Adrenal gland (tissue), 12 donors: ENCODE data around the gene CALML3. TPM values are rescaled to one million over a fixed set of nuclear protein-coding genes. Genes with fewer than 3 reads are reported as not detected.

Experiments used
- DNase-seq, 7 donors: peaks; one replicate each; pipeline ENCODE4 v3.0.0-alpha.2; 2019 to 2020
- H3K27ac ChIP-seq, 5 donors: fragments of 200-600 bp; sonication (generic) in 4 of 5; 1 replicate in 3 of 5; 2 replicates in 2 of 5; pipeline versions ENCODE4 v1.5.1 to v1.8.0; 2016 to 2020; ENCODE audit warnings: mild to moderate bottlenecking in 1 of 5
- H3K27me3 ChIP-seq: fragments of 200-600 bp; 2 replicates; pipeline ENCODE4 v1.8.0; 2021
- H3K36me3 ChIP-seq, 2 donors: fragments of 200-600 bp; replicated peaks in 1 of 2; 1 replicate in 1 of 2; 2 replicates in 1 of 2; pipeline versions ENCODE4 v1.5.1 to v1.8.0; 2018 to 2022
- H3K4me1 ChIP-seq, 2 donors: fragments of 200-600 bp; replicated peaks in 1 of 2; 1 replicate in 1 of 2; 2 replicates in 1 of 2; pipeline versions ENCODE4 v1.5.1 to v1.8.0; 2018 to 2021
- H3K4me3 ChIP-seq, 4 donors: fragments of 200-600 bp; sonication (generic) in 3 of 4; one replicate each; pipeline ENCODE4 v1.5.1; 2016 to 2018
- H3K9me3 ChIP-seq, 3 donors: fragments of 200-600 bp; sonication (generic) in 1 of 3; replicated peaks in 1 of 3; 1 replicate in 2 of 3; 2 replicates in 1 of 3; pipeline versions ENCODE4 v1.5.1 to v1.8.0; 2016 to 2021
- POLR2A ChIP-seq, 2 donors: fragments of 450-650 bp; IDR thresholded peaks; one replicate each; pipeline ENCODE4 v1.6.1; 2017; ENCODE audit warnings: antibody characterized with exemption in 2 of 2, mild to moderate bottlenecking in 2 of 2, moderate library complexity in 1 of 2
- WGBS, 4 donors: extraction: QIAGEN DNeasy Blood & Tissue Kit in 2 of 4; methylation state at CpG; one replicate each; pipeline versions ENCODE4 v1.1.5 to v1.1.7; 2013 to 2017; 5-methylcytosine and 5-hydroxymethylcytosine counted together
- intact Hi-C, 2 donors: fragments of 100-400 bp; cut with DNase I; formaldehyde crosslinking; loops; one replicate each; pipeline versions ENCODE4 v1.14.1 to v1.15.0; 2022 to 2023
- polyA plus RNA-seq, 3 donors: library from polyadenylated mRNA; stranded (reverse); fragments of 200-250 nt in 2 of 3; fragments of 350-450 nt in 1 of 3; fragmentation: Illumina TruSeq in 1 of 3; extraction: RNeasy Lipid Tissue Mini Kit (QIAGEN cat#74804) in 1 of 3; gene quantifications; one replicate each; pipeline ENCODE4 v1.2.3, GENCODE V29; 2013 to 2014
- total RNA-seq, 9 donors: library from RNA; depleted of rRNA in 4 of 9; stranded (reverse); fragments of >200 nt in 4 of 9; fragments of 120-200 nt in 1 of 9; fragmentation: NEBNext Ultra II Directional in 1 of 9; extraction: Animal tissue kit (Norgen Biotek cat#: 25700) in 1 of 9; gene quantifications; one replicate each; pipeline versions ENCODE4 v1.1.0 to v1.2.4, GENCODE V29; 2013 to 2023
- TF ChIP-seq, protein P1 (sequence below), 6 experiments: fragments of 450-650 bp in 4 of 6; fragments of 200-600 bp in 2 of 6; sonication (generic) in 1 of 6; IDR thresholded peaks; 1 replicate in 5 of 6; 2 replicates in 1 of 6; pipeline versions ENCODE4 v1.5.1 to v1.8.0; 2016 to 2021; ENCODE audit warnings: antibody characterized with exemption in 6 of 6, mild to moderate bottlenecking in 2 of 6, moderate library complexity in 1 of 6
- donor health status: healthy with polysubstance abuse.
- donor health status: Bipolar disorder and iron deficiency.
- donor health status: DM: yes; HTN: yes; CAD: no.
- donor health status: DM: no; HTN: no; CAD: no.
- donor health status: DM: no; HTN: no; CAD: no.
- donor health status: DM: yes; HTN: yes; CAD: no.

The CALML3 gene
- total and polyA plus RNA-seq, 12 donors = 0.07 TPM; not detected in 11

DNA sequence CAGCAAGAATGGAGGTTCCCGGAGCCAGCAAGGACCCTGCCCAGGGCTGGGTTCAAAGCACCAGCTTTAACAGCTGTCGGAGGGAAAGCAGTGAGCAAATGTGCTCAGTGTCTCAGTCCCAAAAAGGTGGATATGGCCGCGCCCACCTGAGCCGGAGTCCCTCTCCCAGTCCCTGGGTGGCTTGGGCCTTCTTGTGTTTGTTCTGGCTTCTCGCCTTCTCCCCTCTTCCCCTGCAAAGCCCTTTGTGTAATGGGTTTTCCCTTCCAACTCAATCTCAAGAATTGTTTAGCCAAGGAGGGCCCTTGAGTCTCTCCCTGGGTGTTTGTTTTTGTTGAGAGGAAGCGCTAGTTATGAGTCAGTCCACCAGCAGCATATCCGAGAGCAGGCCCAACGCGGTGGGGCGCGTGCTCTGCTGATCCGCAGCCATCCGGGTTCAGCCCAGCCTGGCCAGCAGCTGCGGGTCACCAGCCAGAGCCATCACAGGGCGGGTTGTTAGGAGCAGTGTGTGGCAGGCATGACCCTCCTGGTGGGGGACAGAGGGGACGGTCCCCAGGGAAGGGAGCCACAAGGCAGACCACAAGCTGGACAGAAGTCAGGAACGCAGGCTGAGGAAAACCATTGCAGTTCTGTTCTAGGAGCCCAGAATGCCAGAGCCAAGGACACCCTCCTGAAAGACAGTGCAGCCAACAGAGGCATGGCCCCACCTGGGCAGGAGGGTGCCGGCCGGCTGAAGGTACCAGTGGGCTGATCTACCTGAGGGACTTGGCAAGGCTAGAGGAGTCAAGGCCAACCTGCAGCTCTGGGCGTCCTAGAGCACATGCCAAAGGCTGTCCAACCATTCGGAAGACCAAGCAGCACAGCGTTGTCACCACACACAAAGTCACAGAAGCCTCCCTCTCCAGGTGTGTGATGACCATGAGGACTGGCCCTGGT is 21.3 kb downstream of the CALML3 start:
- no peak for DNase-seq
- no peak for TF ChIP-seq POLR2A (IDR thresholded peaks at IDR 0.05)
- TF ChIP-seq, protein P1, sequence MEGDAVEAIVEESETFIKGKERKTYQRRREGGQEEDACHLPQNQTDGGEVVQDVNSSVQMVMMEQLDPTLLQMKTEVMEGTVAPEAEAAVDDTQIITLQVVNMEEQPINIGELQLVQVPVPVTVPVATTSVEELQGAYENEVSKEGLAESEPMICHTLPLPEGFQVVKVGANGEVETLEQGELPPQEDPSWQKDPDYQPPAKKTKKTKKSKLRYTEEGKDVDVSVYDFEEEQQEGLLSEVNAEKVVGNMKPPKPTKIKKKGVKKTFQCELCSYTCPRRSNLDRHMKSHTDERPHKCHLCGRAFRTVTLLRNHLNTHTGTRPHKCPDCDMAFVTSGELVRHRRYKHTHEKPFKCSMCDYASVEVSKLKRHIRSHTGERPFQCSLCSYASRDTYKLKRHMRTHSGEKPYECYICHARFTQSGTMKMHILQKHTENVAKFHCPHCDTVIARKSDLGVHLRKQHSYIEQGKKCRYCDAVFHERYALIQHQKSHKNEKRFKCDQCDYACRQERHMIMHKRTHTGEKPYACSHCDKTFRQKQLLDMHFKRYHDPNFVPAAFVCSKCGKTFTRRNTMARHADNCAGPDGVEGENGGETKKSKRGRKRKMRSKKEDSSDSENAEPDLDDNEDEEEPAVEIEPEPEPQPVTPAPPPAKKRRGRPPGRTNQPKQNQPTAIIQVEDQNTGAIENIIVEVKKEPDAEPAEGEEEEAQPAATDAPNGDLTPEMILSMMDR (IDR thresholded peaks at IDR 0.05) = no peak
- intact Hi-C loops = no loop called here

DNA sequence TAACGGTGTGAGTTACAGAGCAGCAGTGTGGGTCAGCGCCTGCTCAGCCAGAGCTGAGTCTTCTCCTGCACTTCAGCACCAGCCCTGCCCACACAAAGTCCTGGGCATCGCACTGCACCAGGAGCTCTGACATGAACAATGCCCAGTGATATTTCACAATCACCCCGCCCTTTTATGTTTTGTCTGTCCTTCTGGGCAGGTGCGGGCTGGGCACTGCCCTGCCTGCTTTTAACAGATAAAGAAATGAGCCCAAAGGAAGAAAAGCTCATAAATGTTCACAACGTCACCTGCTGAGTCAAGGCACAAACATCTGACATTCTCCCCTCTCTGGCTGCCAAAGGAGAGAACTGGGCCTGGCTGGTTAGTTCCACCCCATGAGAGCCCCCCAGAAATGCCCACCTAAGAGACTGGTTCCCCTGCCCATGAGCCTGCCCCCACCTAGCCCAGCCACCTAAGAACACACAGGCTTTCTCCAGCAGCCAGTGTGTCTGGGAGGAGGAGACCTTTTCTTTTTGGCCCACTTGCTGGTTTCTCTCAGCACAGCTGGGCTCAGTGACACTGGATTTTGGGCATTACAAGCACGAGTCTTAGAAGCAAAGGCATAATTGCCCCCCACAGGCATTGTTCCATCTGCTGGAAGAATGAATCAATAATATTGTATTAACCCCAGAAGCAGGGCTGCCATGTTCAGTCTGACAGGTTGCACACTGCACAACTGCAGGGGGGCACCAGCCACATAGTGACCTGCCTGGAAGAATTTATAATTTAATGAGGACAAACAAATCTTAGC is 22.3 kb downstream of the CALML3 start:
- no peak for DNase-seq
- no peak overlapping the region for H3K4me3 ChIP-seq
- no peaks in the 10 kb centered on the region for H3K4me1 ChIP-seq
- intact Hi-C loops = no loop called here
- no peaks in the 10 kb centered on the region for H3K36me3 ChIP-seq
- TF ChIP-seq POLR2A (IDR thresholded peaks at IDR 0.05) = no peak
- TF ChIP-seq, protein P1 (IDR thresholded peaks at IDR 0.05) = no peak
- WGBS, 4 donors = 79 to 85% (median 83%) methylated on average over 7 of the region's 7 CpGs
- no peaks in the 10 kb centered on the region for H3K27me3 ChIP-seq
- H3K27ac ChIP-seq = peak overlapping the region in 3 of 5 donors; percentile 34 to 74 (median 54)
- H3K9me3 ChIP-seq = peaks cover 0 to 8% (median 0%) of the 10 kb centered on the region in 3 donors

More for the DNA sequence above, 21.3 kb downstream of the CALML3 start:
- H3K27ac ChIP-seq = no peak overlapping the region
- H3K4me1 ChIP-seq = no peaks in the 10 kb centered on the region
- no peaks in the 10 kb centered on the region for H3K36me3 ChIP-seq
- no peak overlapping the region for H3K4me3 ChIP-seq
- peaks cover 0 to 10% (median 0%) of the 10 kb centered on the region in 3 donors for H3K9me3 ChIP-seq
- H3K27me3 ChIP-seq = no peaks in the 10 kb centered on the region
- 73 to 80% (median 78%) methylated on average over 16 to 23 of the region's 23 CpGs for WGBS, 4 donors

DNA sequence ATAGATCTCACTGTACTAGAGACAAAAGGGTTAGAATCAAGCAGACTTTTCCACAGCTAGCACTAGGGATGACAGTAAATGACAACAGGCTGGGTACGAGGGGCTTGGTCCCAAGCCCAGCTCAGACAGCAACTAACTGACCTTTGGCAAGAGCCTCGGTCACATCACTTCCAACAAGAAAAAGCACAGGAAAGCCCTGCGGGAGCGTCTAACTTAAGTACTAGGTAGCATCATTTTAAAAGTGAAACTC is 22.8 kb downstream of the CALML3 start:
- H3K27me3 ChIP-seq = no peaks in the 10 kb centered on the region
- 52 to 59% (median 56%) methylated on average over 4 of the region's 4 CpGs for WGBS, 4 donors
- no peaks in the 10 kb centered on the region for H3K4me1 ChIP-seq
- DNase-seq = no peak
- no peaks in the 10 kb centered on the region for H3K36me3 ChIP-seq
- no peak overlapping the region for H3K4me3 ChIP-seq
- peaks cover 0 to 3% (median 0%) of the 10 kb centered on the region in 3 donors for H3K9me3 ChIP-seq
- TF ChIP-seq POLR2A (IDR thresholded peaks at IDR 0.05) = no peak
- TF ChIP-seq, protein P1 (IDR thresholded peaks at IDR 0.05) = no peak
- intact Hi-C loops = no loop called here
- H3K27ac ChIP-seq = peak overlapping the region in 3 of 5 donors; percentile 34 to 74 (median 54)

DNA sequence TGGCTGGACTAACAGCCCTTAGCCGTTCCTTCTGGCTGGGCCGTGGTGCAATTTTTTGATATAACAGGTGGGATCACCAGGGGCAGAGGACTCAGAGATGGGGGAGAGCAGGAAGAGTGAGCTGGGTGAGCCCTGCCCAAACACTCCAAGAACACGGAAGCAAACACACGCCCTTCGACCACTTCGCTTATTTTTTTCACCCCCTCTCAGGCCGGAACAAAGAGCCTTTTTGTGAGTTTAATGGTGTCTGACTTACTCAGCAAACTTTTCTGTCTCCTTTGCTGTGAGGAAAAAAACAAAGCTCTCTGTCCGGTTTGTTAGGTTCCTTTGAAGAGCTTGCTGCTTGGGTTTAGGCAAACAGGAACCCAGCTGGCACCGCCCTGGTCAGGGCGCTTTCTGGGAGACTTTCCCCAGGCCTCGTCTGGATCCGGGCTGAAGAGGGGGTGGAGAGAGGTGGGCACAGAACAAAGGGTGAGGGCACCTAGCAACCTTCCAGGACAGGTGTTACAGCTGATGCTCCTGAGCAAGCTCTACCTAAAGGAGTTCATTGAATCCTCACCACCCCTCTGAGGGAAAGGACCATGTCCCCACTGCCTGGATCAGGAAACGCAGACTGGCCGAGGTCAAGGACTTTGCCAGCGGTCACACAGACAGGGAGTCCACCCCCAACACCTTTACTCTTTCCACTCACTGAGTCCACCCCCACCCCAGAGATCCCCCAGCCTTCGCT is 23.3 kb downstream of the CALML3 start:
- no peaks in the 10 kb centered on the region for H3K4me1 ChIP-seq
- intact Hi-C loops = no loop called here

More for the DNA sequence above, 23.3 kb downstream of the CALML3 start:
- Histone ChIP-seq H3K4me3 (no peak overlapping the region), H3K27ac (peak overlapping the region in 3 of 5 donors; percentile 34 to 74 (median 54)), H3K9me3 (no peaks in the 10 kb centered on the region), H3K27me3 (no peaks in the 10 kb centered on the region), H3K36me3 (no peaks in the 10 kb centered on the region)
- no peak for DNase-seq
- 54 to 74% (median 66%) methylated on average over 16 of the region's 16 CpGs for WGBS, 4 donors
- TF ChIP-seq, protein P1 (IDR thresholded peaks at IDR 0.05) = no peak
- TF ChIP-seq POLR2A (IDR thresholded peaks at IDR 0.05) = no peak
